HepG2 (cell line): ENCODE measurements around the gene HEXD. TPM values are rescaled to one million over a fixed set of nuclear protein-coding genes. Genes with fewer than 3 reads are reported as not detected.

Experiments used
- BORCS8-MEF2B ChIP-seq: sonication (generic); formaldehyde crosslinking; IDR thresholded peaks from 2 replicates; pipeline ENCODE4 v1.8.0; 2022; ENCODE audit warnings: mild to moderate bottlenecking, missing genetic modification reagents
- CREB3 ChIP-seq: sonication (generic); formaldehyde crosslinking; IDR thresholded peaks from 2 replicates; pipeline ENCODE4 v1.5.0; 2020; ENCODE audit warnings: missing genetic modification reagents
- FOXM1 ChIP-seq: sonication (generic); formaldehyde crosslinking; IDR thresholded peaks from 2 replicates; pipeline ENCODE4 v1.5.0; 2020; ENCODE audit warnings: missing genetic modification reagents
- GABPA ChIP-seq, 2 experiments: IDR thresholded peaks; 2 replicates each; pipeline ENCODE4 v1.6.1; 2011 to 2016; ENCODE audit warnings: low read depth in 2 of 2, low read length in 1 of 2, missing biosample characterization in 1 of 2, missing genetic modification characterization in 1 of 2
- NFAT5 ChIP-seq: sonication (generic); formaldehyde crosslinking; IDR thresholded peaks from 2 replicates; pipeline ENCODE4 v1.4.0; 2020; ENCODE audit warnings: missing genetic modification reagents
- NPAS2 ChIP-seq: sonication (generic); formaldehyde crosslinking; IDR thresholded peaks from 2 replicates; pipeline ENCODE4 v1.8.0; 2022; ENCODE audit warnings: mild to moderate bottlenecking, missing genetic modification reagents, borderline replicate concordance
- RBM39 ChIP-seq: fragments of 200-400 bp; formaldehyde crosslinking; IDR thresholded peaks from one replicate; pipeline ENCODE4 v1.6.1; 2018; ENCODE audit warnings: antibody characterized with exemption, mild to moderate bottlenecking, low read depth, low read length; ENCODE audit not compliant: poor library complexity, severe bottlenecking
- SMAD9 ChIP-seq: sonication (generic); formaldehyde crosslinking; IDR thresholded peaks from 2 replicates; pipeline ENCODE4 v1.5.1; 2020; ENCODE audit warnings: mild to moderate bottlenecking, missing genetic modification reagents
- THYN1 ChIP-seq: sonication (generic); formaldehyde crosslinking; IDR thresholded peaks from 2 replicates; pipeline ENCODE4 v1.8.1; 2023; ENCODE audit warnings: low read depth, mild to moderate bottlenecking, moderate library complexity, missing genetic modification reagents, borderline replicate concordance
- UBTF ChIP-seq: sonication (generic); formaldehyde crosslinking; IDR thresholded peaks from 2 replicates; pipeline ENCODE4 v1.4.0; 2020; ENCODE audit warnings: mild to moderate bottlenecking, missing genetic modification reagents
- ZBTB7A ChIP-seq: sonication (generic); formaldehyde crosslinking; IDR thresholded peaks from 2 replicates; pipeline ENCODE4 v1.8.0; 2022; ENCODE audit warnings: mild to moderate bottlenecking, missing genetic modification reagents
- ZBTB7B ChIP-seq: sonication (generic); formaldehyde crosslinking; IDR thresholded peaks from 2 replicates; pipeline ENCODE4 v1.4.0; 2020; ENCODE audit warnings: missing genetic modification reagents
- ZNF205 ChIP-seq: IDR thresholded peaks from 2 replicates; pipeline ENCODE4 v1.6.1; 2018; ENCODE audit warnings: missing biosample characterization, missing genetic modification reagents
- ZNF30 ChIP-seq: sonication (generic); formaldehyde crosslinking; IDR thresholded peaks from 2 replicates; pipeline ENCODE4 v1.5.0; 2020; ENCODE audit warnings: mild to moderate bottlenecking, missing genetic modification reagents
- ZNF430 ChIP-seq: sonication (generic); formaldehyde crosslinking; IDR thresholded peaks from 2 replicates; pipeline ENCODE4 v1.9.0; 2021; ENCODE audit warnings: mild to moderate bottlenecking, missing genetic modification reagents
- ZNF460 ChIP-seq: sonication (generic); formaldehyde crosslinking; IDR thresholded peaks from 2 replicates; pipeline ENCODE4 v1.5.1; 2020; ENCODE audit warnings: missing genetic modification reagents, mild to moderate bottlenecking, borderline replicate concordance
- ZNF777 ChIP-seq: sonication (generic); formaldehyde crosslinking; IDR thresholded peaks from 2 replicates; pipeline ENCODE4 v1.4.0; 2020; ENCODE audit warnings: missing genetic modification reagents
- ZNF784 ChIP-seq: sonication (generic); formaldehyde crosslinking; IDR thresholded peaks from 2 replicates; pipeline ENCODE4 v1.5.1; 2020; ENCODE audit warnings: missing genetic modification reagents, mild to moderate bottlenecking, borderline replicate concordance
- polyA plus RNA-seq, 8 experiments: library from polyadenylated mRNA; depleted of rRNA in 3 of 8; stranded (reverse) in 7 of 8; unstranded in 1 of 8; fragments of >200 nt; fragmentation: Illumina TruSeq in 4 of 8; extraction: Trizol in 4 of 8; gene quantifications; 2 replicates each; pipeline versions ENCODE4 v1.2.1 to v1.2.3, GENCODE V29; 2011 to 2016; ENCODE audit warnings: low read depth in 4 of 8, missing spikeins in 1 of 8, mixed read lengths in 1 of 8; ENCODE audit not compliant: insufficient read depth in 1 of 8
- total RNA-seq, 5 experiments: library from RNA; depleted of rRNA; stranded (reverse); fragments of >200 nt; fragmentation: Illumina TruSeq; extraction: Trizol; gene quantifications; 2 replicates each; pipeline ENCODE4 v1.2.3, GENCODE V29; 2016; ENCODE audit warnings: low read depth in 1 of 5

Gene HEXD
- total and polyA plus RNA-seq, 2 of the 13 experiments (the other 11 are each of a cell fraction or from before 2014, with no cell fraction given) = 22.3 to 41.8 TPM

- TF ChIP-seq NFAT5 (CRISPR knock-in tag) = peak; percentile 84; the same call in 1 of the 2 replicates
- TF ChIP-seq UBTF = peak; percentile 69
- 0 out of 2 replicates have a peak, but pooled peaks have one; percentile 16 for TF ChIP-seq ZNF205 (CRISPR knock-in tag)
- TF ChIP-seq SMAD9 = no peak
- TF ChIP-seq ZNF430 = peak; percentile 91
- no peak for TF ChIP-seq ZNF30
- 0 out of 2 replicates have a peak, but pooled peaks have one; percentile 22 for TF ChIP-seq ZBTB7A
- no peak for TF ChIP-seq NPAS2 (CRISPR knock-in tag)
- TF ChIP-seq ZNF784 (CRISPR knock-in tag) = peak; percentile 97
- TF ChIP-seq THYN1 (CRISPR knock-in tag) = 0 out of 2 replicates have a peak, but pooled peaks have one; percentile 64
- no peak for TF ChIP-seq GABPA (IDR thresholded peaks at IDR 0.05; ENCODE audit: low read depth, low read length)
- TF ChIP-seq GABPA (CRISPR knock-in tag; IDR thresholded peaks at IDR 0.05; ENCODE audit: low read depth) = no peak
- peak; percentile 48 for TF ChIP-seq RBM39
- no peak; the same call in 1 of the 2 replicates for TF ChIP-seq FOXM1 (CRISPR knock-in tag)
- no peak for TF ChIP-seq ZNF460
- peak; percentile 91 for TF ChIP-seq BORCS8-MEF2B
- TF ChIP-seq ZNF777 (CRISPR knock-in tag) = peak; percentile 56; the same call in 1 of the 2 replicates
- TF ChIP-seq CREB3 (CRISPR knock-in tag) = peak; percentile 72; the same call in 1 of the 2 replicates
- 0 out of 2 replicates have a peak, but pooled peaks have one; percentile 19 for TF ChIP-seq ZBTB7B (CRISPR knock-in tag)
Observed at GRCh38 chr17:82418001-82418986, at the start of gene HEXD, which contains the start of gene OGFOD3 (continued).
